Measurements from ENCODE around the gene ZRSR2. TPM values are rescaled to one million over a fixed set of nuclear protein-coding genes. Genes with fewer than 3 reads are reported as not detected.

Gene ZRSR2
- total RNA-seq, 1 donor from 2014 or later, result 19.8 TPM

DNA sequence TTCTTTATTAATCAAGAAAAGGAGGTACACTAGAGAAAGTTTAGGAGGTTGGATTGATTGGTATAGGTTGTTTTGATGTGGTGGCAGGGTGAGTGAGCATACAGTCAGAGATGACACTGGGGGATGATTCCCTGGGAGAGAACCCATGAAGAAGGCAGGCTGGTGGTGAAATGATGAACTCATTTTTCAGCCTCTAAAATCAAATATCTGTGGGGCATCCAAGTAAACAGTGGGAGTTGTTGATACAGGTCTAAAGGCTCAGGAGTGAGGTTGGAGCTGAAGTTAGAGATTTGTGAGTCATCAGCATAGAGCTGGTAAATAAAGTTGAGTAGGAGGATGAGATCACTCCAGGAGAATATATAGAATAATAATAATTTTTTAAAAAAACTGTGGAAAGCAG lies 74.3 kb downstream of the ZRSR2 start:
- intact Hi-C loops (cut with micrococcal nuclease), result no loop called here
- H3K36me3 Mint-ChIP-seq (ENCODE audit: low read depth), result no peaks in the 10 kb centered on the region
- no peaks in the 10 kb centered on the region for H3K9me3 Mint-ChIP-seq
- no peaks in the 10 kb centered on the region for H3K4me1 Mint-ChIP-seq
- no peak for TF ChIP-seq CTCF (IDR thresholded peaks at IDR 0.05)
- no peaks in the 10 kb centered on the region for H3K27me3 Mint-ChIP-seq
- no peak for DNase-seq
- POLR2A ChIA-PET, result no interaction called here
- ATAC-seq (ENCODE audit: low read depth), result no peak
- CTCF ChIA-PET, result no interaction called here
- H3K4me3 Mint-ChIP-seq, result no peak overlapping the region
- H3K27ac Mint-ChIP-seq, result no peak overlapping the region

- CTCF ChIA-PET, result no interaction called here
- Mint-ChIP-seq H3K9me3 (no peaks in the 10 kb centered on the region), H3K27ac (no peak overlapping the region)
These were observed 75.9 kb downstream of the ZRSR2 start for GRCh38 chrX:15866147-15866546.

DNA sequence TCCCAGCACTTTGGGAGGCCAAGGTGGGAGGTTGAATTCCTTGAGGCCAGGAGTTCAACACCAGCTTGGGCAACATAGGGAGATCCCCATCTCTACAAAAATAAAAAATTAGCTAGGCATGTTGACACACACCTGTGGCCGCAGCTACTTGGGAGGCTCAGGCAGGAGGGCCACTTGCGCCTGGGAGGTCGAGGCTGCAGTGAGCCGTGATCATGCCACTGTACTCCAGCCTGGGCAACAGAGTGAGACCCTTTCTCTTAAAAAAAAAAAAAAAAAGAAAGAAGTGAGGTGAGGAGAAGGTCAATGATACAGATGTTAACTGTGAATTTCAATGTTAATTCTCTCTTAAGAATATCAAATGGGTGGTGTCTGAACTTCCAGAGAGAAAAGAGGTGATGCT lies 79.4 kb downstream of the ZRSR2 start:
- ATAC-seq (ENCODE audit: low read depth), result no peak

More at GRCh38 chrX:15866147-15866546, 75.9 kb downstream of the ZRSR2 start:
- TF ChIP-seq CTCF (IDR thresholded peaks at IDR 0.05), result no peak
- DNase-seq, result no peak
- H3K27me3 Mint-ChIP-seq, result no peaks in the 10 kb centered on the region
- no peak overlapping the region for H3K4me3 Mint-ChIP-seq
- no peak for ATAC-seq (ENCODE audit: low read depth)
- POLR2A ChIA-PET, result no interaction called here
- H3K36me3 Mint-ChIP-seq (ENCODE audit: low read depth), result no peaks in the 10 kb centered on the region
- H3K4me1 Mint-ChIP-seq, result no peaks in the 10 kb centered on the region
- intact Hi-C loops (cut with micrococcal nuclease), result no loop called here

DNA sequence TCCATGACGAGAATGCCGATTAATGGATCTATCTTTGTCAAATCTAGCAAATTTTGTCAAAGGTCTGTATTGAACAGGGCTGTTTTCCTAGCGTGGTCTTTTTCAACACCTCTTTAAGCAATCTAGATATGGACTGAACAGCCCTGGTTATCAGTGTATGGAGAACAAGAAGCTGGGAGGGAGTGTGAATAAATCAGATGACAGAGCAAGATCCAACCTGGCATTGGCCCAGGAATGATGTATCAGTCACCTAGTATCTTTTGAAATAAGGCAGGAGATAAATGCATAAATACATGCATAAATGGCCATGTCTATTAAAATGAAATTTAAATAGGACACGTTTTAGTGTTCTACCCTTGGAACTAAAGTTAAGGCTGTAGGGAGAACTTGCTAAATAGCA lies 80.0 kb downstream of the ZRSR2 start:
- ChIA-PET POLR2A (no interaction called here), CTCF (no interaction called here)
- Mint-ChIP-seq H3K27me3 (no peaks in the 10 kb centered on the region), H3K9me3 (no peaks in the 10 kb centered on the region), H3K4me3 (no peak overlapping the region), H3K4me1 (no peaks in the 10 kb centered on the region), H3K27ac (no peak overlapping the region), H3K36me3 (ENCODE audit: low read depth) (no peaks in the 10 kb centered on the region)
- ATAC-seq (ENCODE audit: low read depth) (no peak), DNase-seq (no peak)
- no peak for TF ChIP-seq CTCF (IDR thresholded peaks at IDR 0.05)
- intact Hi-C loops (cut with micrococcal nuclease), result no loop called here

More for the DNA sequence above, 79.4 kb downstream of the ZRSR2 start:
- no peak for TF ChIP-seq CTCF (IDR thresholded peaks at IDR 0.05)
- Mint-ChIP-seq H3K27ac (no peak overlapping the region), H3K36me3 (ENCODE audit: low read depth) (no peaks in the 10 kb centered on the region), H3K4me3 (no peak overlapping the region), H3K4me1 (no peaks in the 10 kb centered on the region), H3K27me3 (no peaks in the 10 kb centered on the region), H3K9me3 (no peaks in the 10 kb centered on the region)
- no peak for DNase-seq
- POLR2A ChIA-PET, result no interaction called here
- intact Hi-C loops (cut with micrococcal nuclease), result no loop called here
- CTCF ChIA-PET, result no interaction called here

Other genes starting within 250 kb of the ZRSR2 start
- not detected in 2 replicates for gene ACE2, start 189.5 kb upstream of the ZRSR2 start, total RNA-seq
- 0.20 and 0.24 TPM in 2 replicates for gene CLTRN, start 125.7 kb upstream of the ZRSR2 start, total RNA-seq
- gene CA5B, start 52.2 kb upstream of the ZRSR2 start, total RNA-seq, result 9.9 and 10.6 TPM in 2 replicates
- gene AP1S2, start 64.3 kb downstream of the ZRSR2 start, total RNA-seq, result 42.3 and 45.9 TPM in 2 replicates